Thyroid gland (tissue), 4 donors: ENCODE measurements around the gene RIC8B.

Experiments
- POLR2A ChIP-seq, 2 donors: fragments of 450-650 bp; IDR thresholded peaks; one replicate each; pipeline ENCODE4 v1.6.1; 2017; ENCODE audit warnings: antibody characterized with exemption in 2 of 2, mild to moderate bottlenecking in 2 of 2, moderate library complexity in 1 of 2
- TF ChIP-seq, protein P1 (sequence below), 6 experiments: fragments of 200-600 bp in 3 of 6; fragments of 450-650 bp in 3 of 6; sonication (generic) in 3 of 6; IDR thresholded peaks; one replicate each; pipeline ENCODE4 v1.5.1; 2016 to 2019; ENCODE audit warnings: antibody characterized with exemption in 6 of 6, mild to moderate bottlenecking in 2 of 6, inconsistent platforms in 1 of 6, moderate library complexity in 1 of 6

DNA sequence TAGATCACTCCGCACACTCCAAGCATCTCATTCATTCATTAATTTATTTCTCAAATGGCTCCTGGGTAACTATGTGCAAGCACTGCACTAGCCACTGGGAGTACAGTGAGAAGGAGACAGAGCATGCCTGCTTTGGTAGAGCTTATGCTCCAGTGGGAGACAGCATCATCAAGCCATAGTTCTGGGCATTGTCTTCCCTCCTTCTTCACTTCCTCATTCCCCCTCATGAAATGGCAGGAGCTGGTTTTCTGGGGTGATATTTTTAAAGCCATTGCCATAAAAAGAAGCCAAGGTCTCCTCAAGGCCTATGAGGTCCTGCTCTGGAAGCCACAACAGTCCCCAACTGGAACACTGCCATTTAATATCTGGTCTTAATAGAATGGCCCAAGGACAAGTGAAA is 20.2 kb upstream of the RIC8B start:
- TF ChIP-seq, protein P1, sequence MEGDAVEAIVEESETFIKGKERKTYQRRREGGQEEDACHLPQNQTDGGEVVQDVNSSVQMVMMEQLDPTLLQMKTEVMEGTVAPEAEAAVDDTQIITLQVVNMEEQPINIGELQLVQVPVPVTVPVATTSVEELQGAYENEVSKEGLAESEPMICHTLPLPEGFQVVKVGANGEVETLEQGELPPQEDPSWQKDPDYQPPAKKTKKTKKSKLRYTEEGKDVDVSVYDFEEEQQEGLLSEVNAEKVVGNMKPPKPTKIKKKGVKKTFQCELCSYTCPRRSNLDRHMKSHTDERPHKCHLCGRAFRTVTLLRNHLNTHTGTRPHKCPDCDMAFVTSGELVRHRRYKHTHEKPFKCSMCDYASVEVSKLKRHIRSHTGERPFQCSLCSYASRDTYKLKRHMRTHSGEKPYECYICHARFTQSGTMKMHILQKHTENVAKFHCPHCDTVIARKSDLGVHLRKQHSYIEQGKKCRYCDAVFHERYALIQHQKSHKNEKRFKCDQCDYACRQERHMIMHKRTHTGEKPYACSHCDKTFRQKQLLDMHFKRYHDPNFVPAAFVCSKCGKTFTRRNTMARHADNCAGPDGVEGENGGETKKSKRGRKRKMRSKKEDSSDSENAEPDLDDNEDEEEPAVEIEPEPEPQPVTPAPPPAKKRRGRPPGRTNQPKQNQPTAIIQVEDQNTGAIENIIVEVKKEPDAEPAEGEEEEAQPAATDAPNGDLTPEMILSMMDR (IDR thresholded peaks at IDR 0.05) = no peak
- TF ChIP-seq POLR2A (IDR thresholded peaks at IDR 0.05) = no peak
